GM19043 (cell line): ENCODE results near the gene RIPPLY3.
"Not testable (repeated sequence)": the region's sequence is repeated elsewhere in the genome, so short reads cannot be mapped to it uniquely, and the experiment has no call there.

Source experiments
- ATAC-seq: cut with Tn5 transposase; IDR thresholded peaks from one replicate; pipeline ENCODE4 v1.9.1; 2021; ENCODE audit warnings: low read depth; ENCODE audit not compliant: unreplicated experiment

Gene RIPPLY3

DNA sequence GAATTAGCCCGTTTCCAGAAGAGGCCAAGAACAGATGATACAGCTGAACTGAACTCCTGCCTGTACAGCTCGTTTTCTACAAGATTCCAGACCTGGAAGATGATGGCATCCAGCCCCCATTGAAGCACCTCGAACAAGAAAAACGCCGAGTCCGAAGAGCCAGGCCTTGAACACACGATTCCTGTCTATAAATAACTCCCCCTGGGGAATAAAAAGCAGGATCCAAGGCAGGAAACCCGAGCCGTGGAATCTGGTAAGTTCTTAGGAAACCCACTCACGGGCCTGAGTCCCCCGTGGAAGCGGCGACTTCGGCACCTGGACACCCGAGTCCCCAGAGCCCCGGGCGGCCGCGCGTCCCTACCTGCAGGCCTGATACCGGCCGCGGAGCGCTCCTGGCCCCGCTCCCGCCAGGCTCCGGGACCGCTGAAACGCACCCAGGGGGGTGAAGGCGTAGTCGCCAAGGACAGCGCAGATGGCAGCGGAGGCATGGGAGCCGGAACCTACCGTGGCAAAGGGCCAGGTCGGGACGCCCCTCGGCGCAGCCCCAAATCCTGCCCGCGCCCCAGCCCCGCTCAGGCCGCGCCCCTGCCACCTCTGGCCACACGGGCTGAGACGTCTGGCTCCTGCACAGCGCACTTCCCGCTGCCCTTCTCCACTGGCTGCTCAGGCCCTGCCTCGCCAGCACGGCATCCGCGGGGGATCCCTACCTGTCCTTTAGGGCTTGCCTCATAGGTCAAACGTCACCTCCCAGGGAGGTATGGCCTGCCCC, 26.0 kb upstream of the RIPPLY3 start:
- ATAC-seq = no peak

DNA sequence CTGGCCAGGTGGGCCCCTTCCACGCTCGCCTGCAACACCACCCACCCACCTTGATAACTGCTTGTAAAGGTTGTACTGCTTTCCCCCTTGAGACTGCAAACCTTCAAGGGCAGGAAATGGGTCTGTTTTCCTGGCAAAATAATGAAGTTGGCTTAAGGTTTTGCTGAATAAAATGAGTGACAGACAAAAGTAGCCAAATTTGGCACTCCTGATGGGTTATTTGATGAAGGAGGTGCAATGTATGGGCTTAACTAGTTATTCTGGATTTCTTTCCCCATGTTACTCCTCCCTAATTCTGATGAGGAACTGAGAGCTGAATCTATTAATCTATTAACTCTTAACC, 25.5 kb upstream of the RIPPLY3 start:
- ATAC-seq = no peak

DNA sequence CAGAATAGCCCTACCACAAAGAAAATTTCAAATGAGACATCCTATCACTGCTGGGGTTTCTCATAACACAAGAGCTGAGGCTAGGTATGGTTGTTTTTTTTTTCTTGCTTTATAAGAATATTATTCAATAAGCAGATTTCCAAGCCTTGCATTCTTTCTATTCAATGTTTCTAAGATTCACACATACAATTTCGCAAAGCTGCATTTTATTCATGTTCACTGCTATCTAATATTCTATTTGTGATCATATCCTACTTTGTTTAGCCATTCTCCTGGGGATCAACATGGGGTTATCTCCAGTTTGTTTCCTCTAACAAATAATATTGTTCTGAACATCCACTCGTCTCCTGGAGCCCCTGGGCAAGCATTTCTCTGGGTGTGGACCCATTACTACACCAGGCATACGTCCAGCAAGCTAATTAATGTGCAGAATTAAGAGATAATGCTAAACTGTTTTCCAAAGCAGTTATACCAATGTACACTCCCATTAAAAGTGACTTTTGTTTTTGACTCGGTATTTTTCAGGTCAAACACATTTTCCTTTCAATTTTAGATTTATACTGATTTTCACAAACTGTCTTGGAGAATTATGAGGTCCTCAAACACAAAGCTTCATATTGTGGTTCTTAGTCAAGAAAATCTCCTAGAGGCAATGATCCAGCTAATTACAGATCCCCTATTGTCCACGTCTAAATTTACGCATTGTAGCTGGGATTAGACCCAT, 24.4 kb upstream of the RIPPLY3 start:
- ATAC-seq = no peak

DNA sequence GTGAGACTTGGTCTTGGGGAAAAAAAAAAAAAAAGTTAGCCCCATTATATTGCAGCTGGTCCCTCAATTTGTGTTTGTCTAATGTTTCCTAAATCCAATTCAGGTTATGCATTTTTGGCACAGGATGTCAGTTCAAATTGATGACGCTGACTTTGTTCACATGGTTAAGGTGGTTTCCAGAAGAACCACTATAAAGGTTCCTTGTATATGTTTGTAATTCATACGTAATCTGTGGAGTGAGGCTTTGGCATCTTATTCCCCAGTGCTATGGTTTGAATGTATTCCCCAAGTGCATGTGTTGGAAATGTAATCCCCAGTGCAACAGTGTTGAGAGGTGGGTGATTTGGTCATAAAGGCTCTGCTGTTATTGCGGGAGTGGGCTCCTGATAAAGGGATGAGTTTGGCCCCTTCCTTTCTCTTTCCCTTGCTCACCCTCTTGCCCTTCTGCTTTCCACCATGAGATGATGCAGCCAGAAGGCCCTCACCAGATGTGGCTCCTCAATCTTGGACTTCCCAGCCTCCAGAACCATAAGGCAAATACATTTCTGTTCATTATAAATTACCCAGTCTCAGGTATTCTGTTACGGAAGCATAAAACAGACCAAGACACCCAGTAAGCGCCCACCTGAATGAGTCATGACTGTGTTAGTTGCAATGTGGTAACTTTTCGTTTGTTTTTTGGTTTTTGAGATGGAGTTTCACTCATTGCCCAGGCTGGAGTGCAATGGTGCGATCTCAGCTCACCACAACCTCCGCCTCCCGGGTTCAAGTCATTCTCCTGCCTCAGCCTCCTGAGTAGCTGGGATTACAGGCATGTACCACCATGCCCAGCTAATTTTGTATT, 20.5 kb upstream of the RIPPLY3 start:
- no peak for ATAC-seq

DNA sequence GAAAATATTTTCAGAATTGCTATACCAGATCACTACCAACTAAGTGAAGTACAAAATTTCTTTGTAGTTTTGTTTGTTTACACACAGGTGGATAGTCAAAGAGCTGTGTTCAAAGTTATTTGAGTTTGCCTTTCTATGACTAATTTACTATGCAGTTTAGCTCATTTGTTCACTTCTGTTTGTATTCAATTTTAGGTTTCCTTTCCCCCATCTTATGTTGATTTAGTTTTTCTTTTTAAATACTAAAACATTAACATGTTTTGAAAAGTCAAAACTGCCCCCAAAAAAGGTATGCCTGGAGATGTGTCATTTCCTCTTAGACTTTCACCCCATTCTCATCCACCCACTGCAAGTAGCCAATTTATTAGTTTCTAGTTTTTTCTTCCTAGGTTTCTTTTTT, 18.7 kb upstream of the RIPPLY3 start:
- ATAC-seq = no peak

DNA sequence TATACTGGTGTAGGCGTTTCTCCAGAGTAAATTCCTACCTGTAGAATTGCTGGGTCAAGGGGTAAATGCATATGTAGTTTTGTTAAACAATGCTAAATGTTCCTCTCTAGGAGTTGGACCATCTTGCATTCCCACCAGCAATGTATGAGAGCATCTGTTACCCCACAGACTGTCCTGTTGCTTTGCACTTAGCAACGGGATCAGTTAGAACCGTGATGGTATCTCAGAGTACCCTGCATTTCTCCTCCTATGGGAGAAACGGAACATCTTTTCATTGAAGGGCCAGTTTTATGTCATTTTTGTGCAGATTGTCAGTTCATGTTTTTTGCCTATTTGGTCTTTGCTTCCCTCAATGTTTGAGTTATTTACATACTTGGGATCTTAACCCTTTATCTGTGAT, 18.0 kb upstream of the RIPPLY3 start:
- no peak for ATAC-seq

DNA sequence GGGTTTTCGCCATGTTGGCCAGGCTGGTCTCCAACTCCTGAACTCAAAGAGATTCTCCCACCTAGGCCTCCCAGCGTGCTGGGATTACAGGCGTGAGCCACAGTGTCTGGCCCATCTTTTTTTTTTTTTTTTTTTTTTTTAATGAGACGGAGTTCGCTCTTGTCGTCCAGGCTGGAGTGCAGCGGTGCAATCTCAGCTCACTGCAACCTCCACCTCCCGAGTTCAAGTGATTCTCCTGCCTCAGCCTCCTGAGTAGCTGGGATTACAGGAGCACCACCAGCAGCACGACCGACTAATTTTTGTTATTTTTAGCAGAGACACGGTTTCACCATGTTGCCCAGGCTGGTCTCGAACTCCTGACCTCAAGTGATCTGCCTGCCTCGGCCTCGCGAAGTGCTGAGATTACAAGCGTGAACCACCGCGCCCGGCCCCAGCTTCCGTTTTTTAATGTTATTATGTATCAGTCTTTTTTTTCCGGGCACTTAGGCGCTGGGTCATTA, 17.3 kb upstream of the RIPPLY3 start:
- not testable (repeated sequence) for ATAC-seq

DNA sequence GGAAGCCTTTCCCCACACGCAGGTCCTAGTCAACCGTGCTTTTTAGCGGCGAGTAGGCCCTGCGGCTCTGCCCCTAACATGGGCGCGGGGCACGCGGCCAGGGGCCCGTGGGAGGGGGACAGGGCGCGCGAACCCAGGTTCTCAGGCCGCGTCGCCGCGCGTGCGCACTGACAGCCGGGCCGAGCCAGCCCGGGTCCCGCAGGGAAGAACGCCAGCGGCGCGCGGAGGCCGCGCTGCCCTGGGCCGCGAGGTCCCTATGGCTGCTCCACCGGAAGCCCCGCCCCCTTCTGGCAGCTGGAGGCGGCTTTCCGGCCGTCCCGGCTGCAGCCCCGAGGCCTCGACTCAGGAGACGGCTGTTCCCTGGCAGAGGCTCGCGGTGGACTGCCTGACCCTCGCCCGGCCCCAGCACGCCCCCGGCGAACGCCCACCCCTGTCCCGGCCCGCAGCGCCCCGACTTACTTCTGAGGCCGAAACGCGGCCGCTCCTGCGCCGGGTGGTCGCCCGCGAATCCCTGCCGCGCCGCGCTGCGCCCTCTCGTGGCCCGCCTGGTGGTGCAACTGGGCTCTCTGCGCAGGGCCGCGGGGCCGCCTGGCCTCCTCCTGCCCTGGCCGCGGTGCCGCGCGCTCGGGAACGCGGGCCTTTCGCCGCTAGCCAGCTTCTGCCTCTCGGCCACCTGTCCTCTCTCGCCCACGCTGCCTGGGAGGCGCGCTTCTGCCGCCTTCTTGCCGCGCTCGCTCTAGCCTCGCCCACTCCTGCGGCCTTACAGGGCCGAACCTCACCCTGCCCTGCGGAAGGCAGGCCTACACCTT, 16.6 kb upstream of the RIPPLY3 start:
- ATAC-seq = peak; percentile 85

DNA sequence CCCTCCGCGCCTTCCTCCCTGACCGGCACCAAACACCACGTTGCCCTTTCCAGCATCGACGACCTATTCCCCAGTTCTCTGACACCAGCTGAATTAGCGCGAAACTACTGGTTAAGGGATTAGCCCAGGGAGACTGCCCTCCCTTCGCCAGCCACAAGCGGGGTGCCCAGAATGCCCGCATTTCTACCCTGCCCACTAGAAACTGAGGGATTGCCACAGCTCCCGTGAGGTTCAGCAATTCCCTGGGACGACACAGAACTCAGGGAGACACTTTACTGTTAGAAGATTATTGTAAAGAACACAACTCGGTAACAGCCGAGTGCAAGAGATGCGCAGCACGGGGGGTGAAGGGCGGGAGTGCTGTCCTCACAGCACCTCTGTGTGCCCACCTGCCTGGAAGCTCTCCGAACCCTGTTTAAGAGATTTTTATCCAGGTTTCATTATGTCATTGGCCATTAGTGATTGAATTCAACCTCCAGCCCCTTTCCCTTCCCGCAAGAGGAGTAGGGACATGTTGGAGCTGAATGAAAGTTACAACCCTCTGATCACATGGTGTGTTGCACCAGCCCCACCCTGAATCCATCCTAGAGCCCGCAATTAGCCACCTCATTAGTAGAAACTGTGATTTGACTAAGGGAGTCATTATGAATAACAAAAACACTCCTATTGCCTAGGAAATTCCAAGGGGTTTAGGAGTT, 15.8 kb upstream of the RIPPLY3 start:
- no peak for ATAC-seq

DNA sequence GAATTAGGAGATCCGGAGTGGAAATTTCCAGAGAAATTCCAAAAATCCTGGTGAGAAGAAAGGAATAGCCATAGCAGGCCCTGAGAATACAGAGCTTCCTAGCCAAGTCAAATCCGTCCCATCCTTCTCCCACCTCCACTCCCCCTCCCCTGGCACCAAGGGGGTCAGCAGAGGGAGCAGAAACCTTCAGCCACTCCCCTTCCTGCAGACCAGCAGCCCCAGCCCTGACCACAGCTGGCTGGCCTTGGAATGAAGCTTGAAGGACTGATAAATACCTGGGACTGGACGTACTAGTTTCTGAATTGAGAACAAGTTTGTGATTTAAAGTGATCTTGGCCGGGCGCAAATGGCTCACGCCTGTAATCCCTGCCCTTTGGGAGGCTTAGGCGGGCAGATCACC, 13.8 kb upstream of the RIPPLY3 start:
- no peak for ATAC-seq

DNA sequence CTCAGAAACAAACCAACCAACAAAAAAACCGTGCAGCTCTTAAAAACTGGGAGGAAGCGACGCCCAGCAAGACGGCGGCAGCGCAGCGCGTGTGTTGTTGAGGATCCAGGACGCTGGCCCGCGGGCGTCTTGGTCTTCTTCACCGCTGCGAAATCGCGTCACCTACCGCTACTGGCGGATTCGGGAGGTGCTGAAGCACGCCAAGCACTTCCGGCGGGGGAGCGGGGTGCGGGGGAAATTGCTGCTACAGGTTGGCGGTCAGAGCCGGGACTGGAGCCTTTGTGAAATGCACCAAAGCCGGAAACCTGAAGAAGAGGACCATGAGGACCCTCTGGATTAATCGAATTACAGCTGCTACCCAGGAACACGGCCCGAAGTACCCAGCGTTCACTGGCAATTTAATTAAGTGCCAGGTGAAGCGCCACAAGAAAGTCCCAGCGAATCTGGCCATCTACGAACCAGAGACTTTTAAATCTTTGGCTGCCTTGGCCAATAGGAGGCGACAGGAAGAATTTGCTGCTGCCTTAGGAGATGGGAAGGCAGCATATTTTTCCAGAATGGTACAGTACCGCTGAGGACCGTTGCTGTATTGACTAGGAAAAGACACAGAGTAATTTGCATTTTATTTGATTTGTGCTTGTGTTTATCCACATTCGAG, 11.9 kb upstream of the RIPPLY3 start:
- ATAC-seq = no peak

DNA sequence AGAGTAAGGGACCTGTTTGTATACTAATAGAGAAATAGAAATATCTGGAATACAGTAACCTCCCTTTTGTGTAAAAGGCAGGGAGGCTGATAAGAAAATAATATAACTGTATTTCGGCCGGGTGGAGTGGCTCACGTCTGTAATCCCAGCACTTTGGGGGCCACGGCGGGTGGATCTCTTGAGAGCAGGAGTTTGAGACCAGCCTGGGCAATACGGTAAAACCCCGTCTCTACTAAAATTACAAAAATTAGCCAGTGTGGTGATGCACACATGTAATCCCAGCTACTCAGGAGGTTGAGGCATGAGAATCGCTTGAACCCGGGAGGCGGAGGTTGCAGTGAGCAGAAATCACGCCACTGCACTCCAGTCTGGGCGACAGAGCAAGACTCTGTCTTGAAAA, 11.2 kb upstream of the RIPPLY3 start:
- not testable (repeated sequence) for ATAC-seq

DNA sequence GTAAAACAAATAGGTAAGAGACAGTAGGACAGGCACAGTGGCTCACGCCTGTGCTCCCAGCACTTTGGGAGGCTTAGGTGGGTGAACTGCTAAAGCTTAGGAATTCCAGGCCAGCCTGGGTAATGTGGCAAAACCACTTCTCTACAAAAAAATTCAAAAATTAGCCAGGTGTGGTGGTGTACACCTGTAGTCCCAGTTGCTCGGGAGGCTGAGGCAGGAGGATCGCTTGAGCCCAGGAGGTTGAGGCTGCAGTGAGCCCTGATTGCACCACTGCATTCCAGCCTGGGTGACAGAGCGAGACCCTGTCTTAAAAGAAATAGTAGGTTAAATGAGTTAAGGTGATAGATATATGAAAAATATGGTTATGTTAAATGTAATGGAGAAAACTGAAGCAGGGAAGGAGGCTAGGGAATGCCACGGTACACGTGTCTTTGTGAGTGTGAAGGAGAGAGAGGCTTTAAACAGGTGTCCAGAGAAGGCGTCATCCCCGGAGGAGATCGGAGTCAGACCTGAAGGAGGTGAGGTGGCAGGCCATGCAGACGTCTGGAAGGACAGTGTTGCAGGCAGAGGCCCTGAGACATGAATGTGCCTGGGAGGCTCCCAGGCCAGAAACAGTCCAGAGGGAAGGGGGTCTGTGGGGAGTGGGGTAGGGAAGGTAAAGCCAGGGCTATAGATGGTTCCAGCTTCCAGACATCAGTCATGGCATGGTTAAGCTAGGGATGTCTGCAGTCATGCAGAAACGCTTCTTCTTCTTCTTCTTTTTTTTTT, 7.2 kb upstream of the RIPPLY3 start:
- no peak for ATAC-seq

DNA sequence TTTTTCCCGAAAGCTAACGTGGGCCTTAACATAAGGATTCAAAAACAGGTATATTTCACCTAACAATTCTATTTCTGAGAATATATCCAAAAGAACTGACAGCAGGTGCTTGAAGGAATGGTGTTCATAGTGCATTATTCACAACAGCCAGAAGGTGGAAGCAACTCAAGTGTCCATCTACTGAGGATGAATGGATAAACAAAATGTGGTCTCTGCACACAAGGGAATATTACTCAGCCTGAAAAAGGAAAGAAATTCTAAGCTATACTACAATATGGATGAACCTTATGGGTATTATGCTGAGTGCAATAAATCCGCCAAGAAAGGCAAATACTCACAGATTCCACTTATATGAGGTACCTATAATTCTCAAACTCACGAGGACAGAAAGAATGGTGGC, 6.1 kb upstream of the RIPPLY3 start:
- no peak for ATAC-seq

DNA sequence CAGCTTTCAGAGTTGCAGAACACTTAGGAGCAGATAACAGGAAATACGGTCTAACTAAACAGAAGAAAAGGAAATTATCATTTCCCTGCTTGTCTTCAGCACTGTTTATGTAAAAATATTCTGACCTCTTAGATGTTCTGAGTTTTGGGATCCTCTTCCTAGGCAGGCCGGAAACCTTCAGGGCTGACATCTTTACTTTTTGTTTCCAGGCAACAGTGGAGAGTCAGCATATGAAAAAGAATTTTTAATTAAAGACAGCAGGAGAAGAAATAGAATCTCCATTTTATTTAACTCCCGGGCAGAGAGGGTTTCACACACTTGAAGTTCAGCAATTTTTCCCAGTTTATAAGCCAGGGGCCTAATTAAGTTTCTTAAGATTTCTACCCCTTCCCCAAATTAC, 5.1 kb upstream of the RIPPLY3 start:
- no peak for ATAC-seq

DNA sequence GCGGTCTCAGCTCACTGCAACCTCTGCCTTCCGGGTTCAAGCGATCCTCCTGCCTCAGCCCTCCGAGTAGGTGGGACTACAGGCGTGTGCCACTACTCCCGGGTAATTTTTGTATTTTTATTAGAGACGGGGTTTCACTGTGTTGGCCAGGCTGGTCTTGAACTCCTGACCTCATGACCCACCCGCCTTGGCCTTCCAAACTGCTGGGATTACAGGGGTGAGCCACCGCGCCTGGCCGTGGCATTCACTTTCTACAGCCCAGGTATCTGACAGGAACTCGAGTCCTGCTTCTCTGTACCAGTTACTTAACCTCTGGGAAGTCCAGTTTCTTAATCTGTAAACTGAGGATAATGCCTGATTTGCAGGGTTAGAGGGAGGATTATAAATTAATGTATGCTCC, 3.7 kb upstream of the RIPPLY3 start:
- not testable (repeated sequence) for ATAC-seq

DNA sequence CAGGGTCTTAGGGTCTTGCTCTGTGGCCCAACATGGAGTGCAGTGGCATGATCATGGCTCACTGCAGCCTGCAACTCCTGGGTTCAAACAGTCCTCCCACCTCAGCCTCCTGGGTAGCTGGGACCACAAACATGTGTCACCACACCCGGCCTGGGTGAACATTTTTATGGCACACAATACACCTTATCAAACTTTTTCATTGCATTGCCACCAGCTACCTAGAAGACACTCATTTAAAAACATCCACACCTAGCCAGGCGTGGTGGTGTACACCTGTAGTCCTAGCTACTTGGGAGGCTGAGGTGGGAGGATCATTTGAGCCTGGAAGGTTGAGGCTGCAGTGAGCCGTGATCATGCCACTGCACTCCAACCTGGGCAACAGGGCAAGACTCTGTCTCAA, 2.6 kb upstream of the RIPPLY3 start:
- ATAC-seq = not testable (repeated sequence)
